Thyroid gland (tissue), 4 donors: Measurements from ENCODE around the gene RPS6KA1. TPM values are rescaled to one million over a fixed set of nuclear protein-coding genes. Genes with fewer than 3 reads are reported as not detected.

Experiments
- DNase-seq, 2 donors: peaks; one replicate each; pipeline ENCODE4 v3.0.0-alpha.2; 2019
- H3K27ac ChIP-seq, 3 donors: fragments of 200-600 bp; sonication (generic); 1 replicate in 2 of 3; 2 replicates in 1 of 3; pipeline ENCODE4 v1.5.1; 2016 to 2019; ENCODE audit warnings: mild to moderate bottlenecking in 1 of 3, moderate library complexity in 1 of 3
- H3K27me3 ChIP-seq: fragments of 200-600 bp; sonication (generic); one replicate; pipeline ENCODE4 v1.5.1; 2019
- H3K36me3 ChIP-seq, 2 donors: fragments of 200-600 bp; sonication (generic); one replicate each; pipeline ENCODE4 v1.5.1; 2016 to 2019
- H3K4me1 ChIP-seq, 2 donors: fragments of 200-600 bp; sonication (generic); one replicate each; pipeline ENCODE4 v1.5.1; 2017 to 2019
- H3K4me3 ChIP-seq, 3 donors: fragments of 200-600 bp; sonication (generic); replicated peaks in 1 of 3; 1 replicate in 2 of 3; 2 replicates in 1 of 3; pipeline ENCODE4 v1.5.1; 2016; ENCODE audit warnings: mild to moderate bottlenecking in 1 of 3
- H3K9me3 ChIP-seq: fragments of 200-600 bp; sonication (generic); one replicate; pipeline ENCODE4 v1.5.1; 2017
- POLR2A ChIP-seq, 2 donors: fragments of 450-650 bp; IDR thresholded peaks; one replicate each; pipeline ENCODE4 v1.6.1; 2017; ENCODE audit warnings: antibody characterized with exemption in 2 of 2, mild to moderate bottlenecking in 2 of 2, moderate library complexity in 1 of 2
- WGBS, 2 donors: methylation state at CpG; one replicate each; pipeline ENCODE4 v1.1.5; 2017; 5-methylcytosine and 5-hydroxymethylcytosine counted together
- intact Hi-C: fragments of 100-400 bp; cut with DNase I; formaldehyde crosslinking; loops from one replicate; pipeline ENCODE4 v1.15.1; 2023
- total RNA-seq, 4 donors: library from RNA; depleted of rRNA; stranded (reverse); fragments of >200 nt; gene quantifications; one replicate each; pipeline ENCODE4 v1.2.3, GENCODE V29; 2016
- TF ChIP-seq, protein P1 (sequence below), 6 experiments: fragments of 200-600 bp in 3 of 6; fragments of 450-650 bp in 3 of 6; sonication (generic) in 3 of 6; IDR thresholded peaks; one replicate each; pipeline ENCODE4 v1.5.1; 2016 to 2019; ENCODE audit warnings: antibody characterized with exemption in 6 of 6, mild to moderate bottlenecking in 2 of 6, inconsistent platforms in 1 of 6, moderate library complexity in 1 of 6

RPS6KA1 gene
- total RNA-seq, 4 donors from 2014 or later = 55.8 to 98.6 (median 76.3) TPM

DNA sequence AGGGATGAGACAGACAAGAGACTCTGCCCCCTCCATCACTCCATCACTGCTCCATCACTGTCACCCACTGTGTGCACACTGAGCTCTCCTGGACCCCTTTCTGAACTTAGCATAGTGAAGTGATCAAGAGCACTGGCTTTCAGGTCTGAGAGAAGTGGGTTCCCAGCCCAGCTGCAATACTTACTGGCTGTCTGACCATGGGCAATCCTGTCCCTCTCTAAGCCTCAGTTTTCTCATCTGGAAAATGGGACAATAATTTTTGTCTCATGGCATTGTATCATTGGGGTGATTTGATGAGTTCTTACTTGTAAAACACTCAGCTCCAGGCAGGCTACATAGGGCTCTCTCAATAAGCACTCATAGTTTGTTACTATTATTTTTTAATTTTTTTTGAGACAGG lies 7.5 kb upstream of the RPS6KA1 start:
- intact Hi-C loops = no loop called here
- no peak for TF ChIP-seq POLR2A (IDR thresholded peaks at IDR 0.05)
- TF ChIP-seq, protein P1, sequence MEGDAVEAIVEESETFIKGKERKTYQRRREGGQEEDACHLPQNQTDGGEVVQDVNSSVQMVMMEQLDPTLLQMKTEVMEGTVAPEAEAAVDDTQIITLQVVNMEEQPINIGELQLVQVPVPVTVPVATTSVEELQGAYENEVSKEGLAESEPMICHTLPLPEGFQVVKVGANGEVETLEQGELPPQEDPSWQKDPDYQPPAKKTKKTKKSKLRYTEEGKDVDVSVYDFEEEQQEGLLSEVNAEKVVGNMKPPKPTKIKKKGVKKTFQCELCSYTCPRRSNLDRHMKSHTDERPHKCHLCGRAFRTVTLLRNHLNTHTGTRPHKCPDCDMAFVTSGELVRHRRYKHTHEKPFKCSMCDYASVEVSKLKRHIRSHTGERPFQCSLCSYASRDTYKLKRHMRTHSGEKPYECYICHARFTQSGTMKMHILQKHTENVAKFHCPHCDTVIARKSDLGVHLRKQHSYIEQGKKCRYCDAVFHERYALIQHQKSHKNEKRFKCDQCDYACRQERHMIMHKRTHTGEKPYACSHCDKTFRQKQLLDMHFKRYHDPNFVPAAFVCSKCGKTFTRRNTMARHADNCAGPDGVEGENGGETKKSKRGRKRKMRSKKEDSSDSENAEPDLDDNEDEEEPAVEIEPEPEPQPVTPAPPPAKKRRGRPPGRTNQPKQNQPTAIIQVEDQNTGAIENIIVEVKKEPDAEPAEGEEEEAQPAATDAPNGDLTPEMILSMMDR (IDR thresholded peaks at IDR 0.05) = no peak
- peaks cover 9 to 13% of the 10 kb centered on the region in 2 donors for H3K4me1 ChIP-seq
- DNase-seq = no peak
- no peaks in the 10 kb centered on the region for H3K36me3 ChIP-seq
- H3K27me3 ChIP-seq = no peaks in the 10 kb centered on the region
- no peaks in the 10 kb centered on the region for H3K9me3 ChIP-seq
- H3K27ac ChIP-seq = peak overlapping the region; percentile 76 to 86 (median 81)
- no peak overlapping the region for H3K4me3 ChIP-seq

DNA sequence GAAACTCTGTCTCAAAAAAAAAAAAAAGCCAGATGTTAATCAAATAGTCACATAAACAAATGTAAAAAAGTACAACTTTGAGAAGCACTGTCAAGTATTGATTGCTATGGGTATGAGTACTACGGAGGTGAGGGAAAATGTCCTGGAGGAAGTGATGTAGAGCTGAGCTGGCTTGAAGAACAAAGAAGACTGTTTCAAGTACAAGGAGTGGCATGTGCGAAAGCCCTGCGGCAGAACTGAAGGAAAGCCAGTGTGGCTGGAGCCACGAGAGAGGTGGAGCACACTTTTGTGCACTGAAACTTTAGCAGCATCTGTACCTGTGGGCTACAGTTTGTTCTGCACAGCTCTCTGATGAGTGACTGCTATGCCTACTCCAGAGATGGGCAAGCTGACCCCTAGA lies 5.4 kb upstream of the RPS6KA1 start:
- H3K27ac ChIP-seq = no peak overlapping the region
- TF ChIP-seq, protein P1 (IDR thresholded peaks at IDR 0.05) = no peak
- TF ChIP-seq POLR2A (IDR thresholded peaks at IDR 0.05) = no peak
- no peaks in the 10 kb centered on the region for H3K36me3 ChIP-seq
- no peak for DNase-seq
- H3K9me3 ChIP-seq = no peaks in the 10 kb centered on the region
- H3K27me3 ChIP-seq = no peaks in the 10 kb centered on the region
- WGBS, 2 donors = 75 to 76% methylated on average over 4 of the region's 4 CpGs
- intact Hi-C loops = no loop called here
- H3K4me3 ChIP-seq = no peak overlapping the region
- peaks cover 9 to 16% of the 10 kb centered on the region in 2 donors for H3K4me1 ChIP-seq

DNA sequence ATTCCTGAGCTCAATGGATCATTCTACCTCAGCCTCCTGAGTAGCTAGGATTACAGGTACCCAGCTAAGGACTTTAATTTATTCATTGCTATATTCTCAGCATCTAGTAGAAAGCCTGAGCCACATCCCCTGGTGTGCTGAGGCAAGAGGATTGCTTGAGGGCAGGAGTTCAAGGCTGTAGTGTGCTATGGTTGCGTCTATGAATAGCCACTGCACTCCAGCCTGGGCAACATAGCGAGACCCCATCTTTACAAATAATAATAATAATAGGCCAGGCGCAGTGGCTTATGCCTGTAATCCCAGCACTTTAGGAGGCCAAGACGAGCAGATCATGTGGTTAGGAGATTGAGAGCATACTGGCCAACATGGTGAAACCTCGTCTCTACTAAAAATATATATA lies 3.3 kb upstream of the RPS6KA1 start:
- Histone ChIP-seq H3K4me1 (peaks cover 17 to 24% of the 10 kb centered on the region in 2 donors), H3K36me3 (no peaks in the 10 kb centered on the region), H3K9me3 (no peaks in the 10 kb centered on the region), H3K27ac (no peak overlapping the region), H3K27me3 (no peaks in the 10 kb centered on the region), H3K4me3 (no peak overlapping the region)
- no peak for DNase-seq
- TF ChIP-seq POLR2A (IDR thresholded peaks at IDR 0.05) = no peak
- TF ChIP-seq, protein P1 (IDR thresholded peaks at IDR 0.05) = no peak
- 91% methylated on average over 5 of the region's 5 CpGs for WGBS, 2 donors
- intact Hi-C loops = no loop called here

DNA sequence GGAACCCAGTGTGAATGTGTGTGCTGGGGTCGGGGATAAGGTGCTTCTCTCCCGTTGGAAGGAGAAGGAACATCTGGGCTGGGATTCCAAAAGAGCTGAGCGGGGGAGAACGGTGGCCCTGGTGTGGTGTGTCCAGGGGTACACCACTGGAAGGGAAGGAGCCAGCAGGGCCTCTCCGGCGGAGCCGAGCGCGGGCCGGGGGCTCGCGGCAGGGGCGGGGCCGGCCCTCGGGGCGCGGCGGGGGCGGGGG lies 231 bp upstream of the RPS6KA1 start:
- WGBS, 2 donors = 3 to 6% methylated on average over 4 to 11 of the region's 19 CpGs
- no peak for DNase-seq
- intact Hi-C loops = no loop called here
- Histone ChIP-seq H3K9me3 (no peaks in the 10 kb centered on the region), H3K27ac (peak overlapping the region in 1 of 3 donors; percentile 56), H3K27me3 (no peaks in the 10 kb centered on the region), H3K4me1 (peaks cover 27 to 44% of the 10 kb centered on the region in 2 donors), H3K4me3 (peak overlapping the region in 1 of 3 donors; percentile 75), H3K36me3 (no peaks in the 10 kb centered on the region)
- TF ChIP-seq, protein P1 (IDR thresholded peaks at IDR 0.05) = peak in 1 of 6 experiments; percentile 4
- TF ChIP-seq POLR2A (IDR thresholded peaks at IDR 0.05) = no peak

DNA sequence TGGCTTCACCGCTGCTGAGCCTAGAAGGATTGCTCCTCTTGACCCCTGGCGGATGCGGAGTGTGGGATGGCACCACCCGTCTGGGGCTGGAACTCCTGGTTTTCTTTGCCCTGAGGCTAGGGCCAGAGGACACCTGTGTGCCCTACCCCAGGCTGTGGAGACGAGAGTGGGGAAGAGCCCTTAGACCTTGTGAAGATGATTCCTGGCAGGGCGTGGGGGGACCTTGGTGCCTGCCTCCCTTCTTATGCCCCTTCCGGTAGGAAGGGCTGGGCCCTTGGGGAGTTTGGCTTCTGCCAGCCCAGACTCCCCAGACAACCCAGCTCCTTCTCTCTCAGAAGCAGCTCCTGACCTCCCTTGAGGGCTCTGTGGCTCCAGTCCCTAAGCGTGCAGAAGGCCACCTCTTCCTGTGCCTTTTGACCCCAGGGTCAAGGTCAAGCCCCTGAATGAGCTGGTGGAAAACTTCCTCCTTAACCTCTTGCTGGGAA lies 891 bp downstream of the RPS6KA1 start:
- H3K9me3 ChIP-seq = no peaks in the 10 kb centered on the region
- no peaks in the 10 kb centered on the region for H3K36me3 ChIP-seq
- DNase-seq = peak in 1 of 2 donors; percentile 13
- WGBS, 2 donors = 14 to 20% methylated on average over 4 to 6 of the region's 8 CpGs
- peaks cover 30 to 52% of the 10 kb centered on the region in 2 donors for H3K4me1 ChIP-seq
- H3K27me3 ChIP-seq = no peaks in the 10 kb centered on the region
- intact Hi-C loops = loop anchor here (2.0 kb wide), 1 partner anchor 30 kb away; no protein-coding TSS in a partner anchor
- H3K4me3 ChIP-seq = peak overlapping the region; percentile 41 to 75 (median 47)
- peak overlapping the region; percentile 53 to 94 (median 70) for H3K27ac ChIP-seq
- no peak for TF ChIP-seq POLR2A (IDR thresholded peaks at IDR 0.05)
- TF ChIP-seq, protein P1 (IDR thresholded peaks at IDR 0.05) = no peak
